Dedifferentiated amniotic fluid mesenchymal stem cell (primary cell): ENCODE data around the gene CTDSP2.

Experiments
- DNase-seq: peaks from one replicate; pipeline ENCODE4 v3.0.0-alpha.2; 2016; ENCODE audit errors: extremely low spot score

The CTDSP2 gene

DNA sequence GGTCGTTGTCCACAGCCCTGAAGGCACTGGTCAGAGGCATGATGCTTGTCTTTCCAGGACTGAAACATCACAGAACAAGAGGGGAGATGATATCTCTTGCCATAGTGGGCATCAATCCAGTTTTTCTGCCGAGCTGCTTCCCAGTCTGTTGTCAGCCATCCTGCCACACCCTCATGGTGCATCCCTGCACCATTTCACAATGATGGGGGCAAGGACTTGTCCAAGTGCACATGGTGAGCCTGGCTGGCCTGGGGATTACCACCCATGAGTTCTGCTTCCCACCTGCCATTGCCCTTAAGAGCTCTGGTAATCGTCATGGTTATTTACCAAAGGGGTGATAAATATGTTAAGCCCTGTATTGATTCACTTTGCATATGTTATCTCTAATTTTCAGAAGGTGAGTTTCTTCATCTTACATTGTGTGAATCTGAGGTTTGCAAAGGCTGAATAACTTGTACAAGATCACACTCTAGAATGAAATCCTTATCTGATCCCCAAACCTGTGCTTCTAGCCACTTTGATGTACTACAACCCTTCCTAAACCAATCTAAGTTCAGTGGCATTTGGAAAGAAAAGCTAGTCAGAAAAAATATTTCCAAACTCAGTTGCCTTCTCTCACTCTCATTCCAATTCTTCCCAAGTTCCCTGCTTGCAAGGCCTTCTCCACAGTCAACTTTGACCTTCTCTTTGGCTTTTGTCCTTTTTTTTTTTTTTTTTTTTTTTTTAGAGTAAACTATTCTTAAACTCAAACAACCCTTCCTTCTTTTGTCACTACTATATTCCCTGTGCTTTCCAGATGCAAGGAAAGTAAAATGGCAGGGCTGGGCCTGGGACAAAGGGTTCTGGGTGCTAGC is 30.3 kb downstream of the CTDSP2 start:
- no peak for DNase-seq

- no peak for DNase-seq
Observed at GRCh38 chr12:57815177-57816000, 31.1 kb downstream of the CTDSP2 start.

DNA sequence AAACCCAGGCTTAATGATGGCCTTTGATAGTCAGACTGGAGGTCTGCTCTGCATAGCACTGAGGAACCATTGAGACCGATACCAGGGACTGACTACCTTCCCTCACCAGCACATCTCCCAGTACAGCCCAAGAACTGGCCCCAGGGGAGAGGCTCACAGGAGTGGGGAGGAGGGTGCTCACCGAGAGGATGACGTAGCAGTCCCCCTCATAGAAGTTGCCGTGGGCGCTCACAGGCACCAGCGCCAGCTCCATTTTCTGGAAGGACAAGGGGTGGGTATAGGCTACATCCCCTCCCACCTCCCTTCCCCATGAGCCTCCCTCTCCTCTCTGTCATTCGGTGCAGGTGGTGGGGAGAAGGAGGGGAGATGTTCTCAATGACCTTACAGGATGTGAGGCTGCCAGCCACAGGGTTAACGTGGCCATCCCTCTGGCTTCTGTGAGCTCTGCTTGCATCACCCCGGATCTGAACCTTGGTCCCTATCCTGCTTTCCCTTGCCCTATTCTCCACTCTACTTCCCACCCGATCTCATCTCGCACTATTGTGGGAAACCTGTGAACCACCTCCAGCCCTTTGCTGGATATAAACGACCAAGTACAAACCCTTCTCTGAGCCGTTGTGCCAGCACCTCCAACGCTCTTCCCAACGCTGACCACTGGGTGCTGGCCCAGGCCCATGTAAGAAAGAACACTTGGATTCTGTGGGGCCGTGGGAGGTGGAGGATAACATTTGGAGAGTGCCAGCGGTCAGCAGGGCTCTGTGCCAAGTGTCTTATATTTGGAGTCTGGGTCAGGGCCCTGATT is 32.4 kb downstream of the CTDSP2 start:
- DNase-seq: no peak

GRCh38 chr12:57813111-57813970 is 33.2 kb downstream of the CTDSP2 start:
- no peak for DNase-seq

- no peak for DNase-seq
Observed at GRCh38 chr12:57811028-57811755, 35.3 kb downstream of the CTDSP2 start.

GRCh38 chr12:57810450-57810849 is 36.1 kb downstream of the CTDSP2 start:
- no peak for DNase-seq

DNA sequence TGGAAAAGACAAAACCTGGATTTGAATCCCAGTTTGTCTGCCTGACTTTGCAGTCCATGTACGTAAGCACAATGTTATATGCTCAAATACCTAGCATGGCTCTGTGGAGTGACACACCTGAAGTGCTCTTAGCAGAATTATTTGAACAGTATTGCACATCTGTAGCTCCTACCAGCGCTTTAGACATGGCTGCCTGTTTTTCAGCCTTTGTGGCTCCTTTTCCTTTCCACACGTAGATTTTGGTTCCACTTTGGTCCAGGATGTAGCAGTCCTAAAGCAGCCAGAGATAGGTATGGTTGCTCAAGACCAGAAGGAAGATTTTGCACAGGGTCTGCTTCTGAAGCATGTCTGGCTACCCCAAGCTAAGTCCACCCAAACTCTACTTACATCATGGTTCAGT is 37.1 kb downstream of the CTDSP2 start:
- no peak for DNase-seq

GRCh38 chr12:57808351-57808750 is 38.2 kb downstream of the CTDSP2 start:
- no peak for DNase-seq

GRCh38 chr12:57807285-57807684 is 39.2 kb downstream of the CTDSP2 start:
- DNase-seq: no peak

GRCh38 chr12:57806677-57807076 is 39.9 kb downstream of the CTDSP2 start:
- no peak for DNase-seq

- peak; percentile 42 for DNase-seq
Observed at GRCh38 chr12:57803319-57803893, 43.1 kb downstream of the CTDSP2 start.

DNA sequence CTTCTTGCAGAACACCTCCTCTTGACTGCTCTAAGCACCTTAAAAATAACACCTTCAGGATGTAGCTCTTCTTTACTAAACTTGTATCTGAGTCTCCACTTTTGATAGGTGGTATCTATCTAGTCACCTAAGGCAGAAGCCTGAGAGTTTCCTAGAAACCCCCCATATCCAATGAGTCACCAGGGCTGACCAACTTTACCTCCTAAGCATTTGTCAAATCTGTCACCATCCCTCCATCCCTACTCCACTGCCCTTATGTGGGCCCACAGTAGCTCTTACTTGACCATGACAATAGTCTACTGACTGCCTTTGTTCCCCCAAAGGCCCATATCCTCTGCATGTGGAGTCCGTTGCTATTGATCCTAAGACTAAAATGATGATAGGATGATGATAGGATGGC is 43.9 kb downstream of the CTDSP2 start:
- DNase-seq: no peak

DNA sequence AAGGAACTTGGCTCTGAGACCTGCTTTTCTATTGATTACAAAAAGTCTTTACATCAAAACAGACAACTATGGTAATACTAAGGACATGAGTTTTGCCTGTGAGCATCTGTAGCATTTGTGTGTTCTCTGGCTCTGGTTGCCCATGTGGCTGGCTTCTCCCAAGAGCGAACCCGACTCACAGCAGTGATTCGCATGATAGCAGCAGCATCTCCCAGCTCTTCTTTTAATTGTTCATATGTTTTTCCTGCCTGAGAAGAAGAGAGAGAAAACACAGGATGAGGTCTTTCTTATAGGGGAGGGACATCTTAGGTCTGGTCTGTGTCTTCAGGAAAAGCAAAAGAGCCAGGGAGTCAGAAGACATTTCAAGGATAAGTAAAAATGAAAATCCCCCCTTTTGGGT is 45.6 kb downstream of the CTDSP2 start:
- DNase-seq: no peak

DNA sequence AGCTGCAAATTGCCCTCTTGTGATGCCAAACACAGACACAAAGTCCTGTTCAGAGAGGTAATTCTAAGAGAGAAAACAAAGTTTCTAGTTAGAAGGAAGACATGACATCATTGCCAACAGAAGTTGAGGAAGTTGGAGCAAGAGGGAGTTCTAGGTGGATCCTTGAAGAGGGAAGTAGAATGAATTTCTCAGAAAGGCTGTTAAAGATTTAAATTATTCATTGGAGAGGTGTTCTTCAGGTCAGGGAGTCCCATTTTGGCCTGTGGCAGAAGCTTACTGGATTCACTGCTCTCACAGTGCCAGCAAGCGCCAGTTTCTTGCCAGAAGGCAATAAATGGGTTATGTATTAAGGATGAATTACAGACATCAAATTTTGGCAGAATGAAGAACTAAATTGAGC is 48.6 kb downstream of the CTDSP2 start:
- DNase-seq: no peak

DNA sequence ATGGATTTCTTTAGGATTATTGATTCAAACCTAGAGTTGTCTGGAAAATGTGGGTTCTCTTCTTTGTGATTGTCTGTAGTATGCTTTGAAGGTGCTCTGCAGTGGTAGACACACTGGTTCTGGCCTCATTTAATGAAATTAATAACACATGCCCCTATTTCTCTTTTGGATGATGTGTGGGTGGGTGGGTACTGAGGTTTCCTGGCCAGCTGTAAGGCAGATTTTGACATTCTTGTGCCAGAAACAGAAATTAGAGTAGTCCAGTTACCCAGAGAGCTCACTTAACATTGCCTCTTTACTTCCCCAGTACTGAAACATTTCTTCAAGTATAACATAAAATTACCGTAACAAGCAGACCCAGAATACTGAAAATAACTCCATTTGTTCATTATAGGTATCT is 49.5 kb downstream of the CTDSP2 start:
- no peak for DNase-seq

GRCh38 chr12:57795354-57795753 is 51.2 kb downstream of the CTDSP2 start:
- no peak for DNase-seq

DNA sequence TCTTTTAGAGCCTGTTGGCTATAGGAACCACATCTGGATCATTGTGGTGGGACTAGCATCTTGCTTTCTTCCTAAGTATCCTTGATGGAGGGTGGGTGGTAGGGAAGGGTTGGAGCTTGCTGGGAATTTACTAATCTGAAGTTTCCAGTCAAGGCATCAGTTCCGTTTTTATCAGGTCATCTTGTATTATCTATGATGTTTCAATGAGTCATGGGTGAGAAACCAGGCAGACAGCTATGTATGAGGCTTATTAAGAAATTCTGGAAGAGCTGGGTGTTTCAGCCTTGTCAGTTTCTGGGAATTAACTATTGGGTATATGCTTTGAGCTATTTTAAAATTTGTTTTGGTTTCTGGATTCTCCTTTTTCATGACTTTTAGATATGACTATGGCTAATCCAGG is 52.6 kb downstream of the CTDSP2 start:
- peak; percentile 48 for DNase-seq

DNA sequence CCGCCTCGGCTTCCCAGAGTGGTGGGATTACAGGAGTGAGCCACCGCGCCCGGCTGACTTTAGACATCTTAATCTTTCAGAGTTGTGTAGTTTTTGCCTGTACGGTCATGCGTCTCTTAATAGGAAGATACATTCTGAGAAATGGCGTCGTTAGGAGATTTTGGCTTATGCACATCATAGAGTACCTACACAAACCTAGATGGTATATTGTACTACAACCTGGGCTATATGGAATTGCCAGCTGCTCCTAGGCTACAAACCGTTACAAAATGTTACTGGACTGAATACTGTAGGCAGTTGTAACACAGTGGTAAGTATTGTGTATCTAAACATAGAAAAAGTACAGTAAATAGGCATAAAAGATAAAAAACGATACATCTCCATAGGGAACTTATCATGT is 62.7 kb downstream of the CTDSP2 start:
- no peak for DNase-seq

DNA sequence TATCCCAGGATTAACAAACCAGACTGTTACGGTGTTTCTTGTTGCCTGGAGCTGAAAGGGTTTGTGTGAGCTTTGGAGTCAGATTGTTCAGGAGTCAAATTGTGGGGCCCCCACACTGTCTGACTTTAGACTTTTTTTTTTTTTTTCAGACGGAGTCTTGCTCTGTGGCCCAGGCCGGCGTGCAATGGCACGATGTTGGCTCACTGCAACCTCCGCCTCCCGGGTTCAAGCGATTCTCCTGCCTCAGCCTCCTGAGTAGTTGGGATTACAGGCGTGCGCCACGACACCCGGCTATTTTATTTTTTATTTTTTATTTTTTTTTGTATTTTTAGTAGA is 63.1 kb downstream of the CTDSP2 start:
- DNase-seq: no peak
